ENCODE measurements around the gene EDN3.

The EDN3 gene

DNA sequence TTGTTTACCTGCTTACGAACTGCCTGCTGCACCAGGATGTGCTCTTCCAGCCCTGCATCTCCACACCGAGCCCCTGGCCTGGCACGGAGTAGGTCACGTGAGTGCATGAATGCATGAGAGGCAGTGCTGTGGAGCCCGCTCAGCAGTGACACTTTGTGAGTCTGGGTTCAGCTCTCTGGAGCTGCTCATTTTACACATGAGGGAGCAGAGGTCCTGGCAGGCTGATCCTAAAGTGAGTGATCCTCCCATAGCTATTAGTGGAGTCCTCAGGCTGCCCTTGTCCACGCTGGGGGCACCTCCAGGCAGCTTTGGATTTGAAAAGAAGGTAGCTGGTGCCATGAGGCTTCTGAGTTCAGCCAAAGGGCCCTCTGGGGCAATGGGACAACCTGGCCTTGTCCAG lies 64.2 kb downstream of the EDN3 start:
- DNase-seq (ENCODE audit: low spot score) = no peak

DNA sequence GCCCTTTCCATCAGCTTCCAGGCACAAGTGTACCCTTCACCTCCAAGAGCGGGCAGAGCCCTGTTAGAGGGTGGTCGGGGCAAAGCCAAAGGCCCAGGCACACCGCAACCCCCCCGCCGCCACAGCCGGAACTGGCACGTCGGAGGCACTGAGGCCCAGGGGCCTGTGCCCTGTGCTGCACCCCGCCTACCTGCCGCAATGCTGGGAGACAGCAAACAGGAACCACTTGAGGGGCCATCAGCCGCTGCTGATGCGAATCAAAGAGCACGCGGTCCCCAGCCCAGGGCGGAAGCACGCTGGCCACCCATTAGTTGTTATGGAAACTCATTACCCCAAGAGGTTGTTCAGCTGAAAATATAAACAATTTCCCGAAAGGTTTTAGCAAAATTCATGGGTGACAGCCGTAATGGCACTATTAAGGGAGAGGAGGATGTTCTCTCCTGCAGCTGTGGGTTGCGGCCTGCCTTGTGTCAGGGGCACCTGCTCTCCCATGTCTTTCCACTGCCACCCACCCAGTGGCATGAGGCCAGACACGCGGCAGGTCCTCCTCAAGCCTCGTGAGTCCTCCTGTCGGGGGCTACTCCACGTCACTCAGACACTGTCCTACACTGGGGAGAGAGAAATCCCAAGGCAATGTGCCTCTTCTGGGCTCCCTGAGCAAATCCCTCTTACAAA lies 65.3 kb downstream of the EDN3 start:
- no peak for DNase-seq (ENCODE audit: low spot score)

- no peak for DNase-seq (ENCODE audit: low spot score)
Measured at GRCh38 chr20:59371431-59371830, 71.0 kb downstream of the EDN3 start.

DNA sequence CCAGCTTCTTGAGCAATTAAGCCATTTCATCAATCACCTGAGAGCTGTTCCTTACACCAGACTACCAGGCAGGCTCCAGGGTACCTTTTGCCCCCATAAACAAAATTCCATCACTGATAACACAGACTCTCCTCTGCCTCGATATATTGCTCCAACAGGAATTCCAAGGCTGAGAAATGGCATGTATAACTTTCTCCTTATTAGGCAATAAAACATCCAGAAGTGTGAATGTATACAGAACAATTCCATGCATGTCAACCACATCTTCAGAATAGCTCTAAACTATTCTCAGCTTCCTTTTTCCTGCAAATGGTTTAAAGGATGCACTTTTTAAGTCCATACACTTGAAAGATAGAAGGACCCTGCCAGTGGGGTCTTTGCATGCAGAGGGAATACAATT lies 73.8 kb downstream of the EDN3 start:
- DNase-seq (ENCODE audit: low spot score) = no peak

- DNase-seq (ENCODE audit: low spot score) = no peak
Measured at GRCh38 chr20:59375541-59375940, 75.1 kb downstream of the EDN3 start.

All from globus pallidus (tissue), 1 donor.